ENCODE measurements around the gene SLCO2A1.

Gene SLCO2A1

DNA sequence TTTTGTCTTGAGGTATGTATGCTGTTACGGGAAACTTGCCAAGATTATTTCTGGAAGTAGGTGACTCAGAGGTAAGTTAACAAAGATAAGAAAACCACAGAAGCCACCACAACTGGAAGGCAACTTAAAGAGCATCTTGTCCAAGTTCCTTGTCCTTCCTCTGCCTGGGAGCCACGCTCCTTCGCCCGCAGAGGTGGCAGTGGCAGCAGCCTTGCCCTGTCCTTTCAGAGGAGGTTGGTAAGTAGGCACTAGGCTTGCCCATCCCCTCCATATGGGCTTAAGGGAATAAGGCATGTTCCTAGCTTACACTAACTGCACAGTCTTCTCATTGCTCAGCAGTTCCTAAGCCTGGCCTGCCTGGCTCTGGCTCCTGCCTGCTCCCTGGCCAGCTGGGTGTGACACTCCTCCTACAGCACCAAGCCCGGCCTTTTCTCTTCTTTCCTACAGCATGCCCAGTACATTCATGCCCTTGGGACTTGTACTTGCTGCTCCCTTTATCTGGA is 86.0 kb downstream of the SLCO2A1 start:
- Histone ChIP-seq H3K9ac (no peak overlapping the region), H4K20me1 (ENCODE audit: insufficient read depth) (no peaks in the 10 kb centered on the region), H3K79me2 (ENCODE audit: insufficient read depth, low read depth) (no peaks in the 10 kb centered on the region), H3K4me2 (peak overlapping the region; percentile 49; the same call in 1 of the 2 replicates), H3K36me3 (ENCODE audit: insufficient read depth) (no peaks in the 10 kb centered on the region), H3K27ac (no peak overlapping the region), H3K4me3 (IDR thresholded peaks at IDR 0.05; ENCODE audit: insufficient read depth, low read depth, low read length) (no peak overlapping the region), H2AFZ (ENCODE audit: low read depth) (no peak overlapping the region), H3K27me3 (ENCODE audit: insufficient read depth, low read depth) (no peaks in the 10 kb centered on the region), H3K4me1 (ENCODE audit: low read depth, poor library complexity, severe bottlenecking) (peaks cover 50% of the 10 kb centered on the region)
- TF ChIP-seq CTCF (conservative IDR thresholded peaks at IDR 0.05; ENCODE audit: low read depth, low read length), result no peak

- TF ChIP-seq CTCF (conservative IDR thresholded peaks at IDR 0.05; ENCODE audit: low read depth, low read length), result no peak
- Histone ChIP-seq H3K79me2 (ENCODE audit: insufficient read depth, low read depth) (no peaks in the 10 kb centered on the region), H3K4me3 (IDR thresholded peaks at IDR 0.05; ENCODE audit: insufficient read depth, low read depth, low read length) (no peak overlapping the region), H3K9ac (no peak overlapping the region), H3K27ac (no peak overlapping the region), H3K4me1 (ENCODE audit: low read depth, poor library complexity, severe bottlenecking) (peaks cover 50% of the 10 kb centered on the region), H4K20me1 (ENCODE audit: insufficient read depth) (no peaks in the 10 kb centered on the region), H3K4me2 (peak overlapping the region; percentile 49; the same call in 1 of the 2 replicates), H3K36me3 (ENCODE audit: insufficient read depth) (no peaks in the 10 kb centered on the region), H3K27me3 (ENCODE audit: insufficient read depth, low read depth) (no peaks in the 10 kb centered on the region), H2AFZ (ENCODE audit: low read depth) (no peak overlapping the region)
These were observed 86.6 kb downstream of the SLCO2A1 start for GRCh38 chr3:133943031-133943535.

- no peak overlapping the region for H3K4me2 ChIP-seq
- no peaks in the 10 kb centered on the region for H3K36me3 ChIP-seq (ENCODE audit: insufficient read depth)
- H3K4me3 ChIP-seq (IDR thresholded peaks at IDR 0.05; ENCODE audit: insufficient read depth, low read depth, low read length), result no peak overlapping the region
- no peaks in the 10 kb centered on the region for H3K27me3 ChIP-seq (ENCODE audit: insufficient read depth, low read depth)
- no peak overlapping the region for H3K27ac ChIP-seq
- TF ChIP-seq CTCF (conservative IDR thresholded peaks at IDR 0.05; ENCODE audit: low read depth, low read length), result no peak
- no peaks in the 10 kb centered on the region for H4K20me1 ChIP-seq (ENCODE audit: insufficient read depth)
- H3K4me1 ChIP-seq (ENCODE audit: low read depth, poor library complexity, severe bottlenecking), result peaks cover 42% of the 10 kb centered on the region
- no peak overlapping the region for H2AFZ ChIP-seq (ENCODE audit: low read depth)
- no peak overlapping the region for H3K9ac ChIP-seq
- H3K79me2 ChIP-seq (ENCODE audit: insufficient read depth, low read depth), result no peaks in the 10 kb centered on the region
These were observed 88.3 kb downstream of the SLCO2A1 start for GRCh38 chr3:133941415-133941821.

DNA sequence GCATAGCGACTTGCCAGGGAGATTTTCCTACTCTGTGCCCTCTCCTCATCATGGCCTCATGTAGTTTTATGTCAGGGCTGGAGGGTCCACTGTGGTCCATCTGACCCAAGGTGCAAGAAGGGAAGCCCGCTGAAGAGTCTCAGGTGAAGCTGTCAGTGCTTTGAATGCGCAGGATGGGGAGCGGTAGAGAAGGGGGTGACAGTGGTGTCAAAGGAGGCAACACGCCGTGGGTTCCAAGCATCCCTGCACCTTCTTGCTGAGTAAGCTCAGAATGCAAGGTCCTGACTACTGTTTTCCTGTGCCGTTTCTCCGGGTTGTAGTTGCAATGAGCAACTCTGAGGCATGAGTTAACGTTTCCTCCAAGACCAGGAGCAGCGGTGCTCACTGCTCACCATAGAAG is 89.2 kb downstream of the SLCO2A1 start:
- Histone ChIP-seq H3K4me2 (no peak overlapping the region), H3K27me3 (ENCODE audit: insufficient read depth, low read depth) (no peaks in the 10 kb centered on the region)
- TF ChIP-seq CTCF (conservative IDR thresholded peaks at IDR 0.05; ENCODE audit: low read depth, low read length), result no peak

More for the DNA sequence above, 89.2 kb downstream of the SLCO2A1 start:
- no peak overlapping the region for H2AFZ ChIP-seq (ENCODE audit: low read depth)
- no peak overlapping the region for H3K9ac ChIP-seq
- H3K36me3 ChIP-seq (ENCODE audit: insufficient read depth), result no peaks in the 10 kb centered on the region
- no peak overlapping the region for H3K4me3 ChIP-seq (IDR thresholded peaks at IDR 0.05; ENCODE audit: insufficient read depth, low read depth, low read length)
- H3K27ac ChIP-seq, result no peak overlapping the region
- H3K79me2 ChIP-seq (ENCODE audit: insufficient read depth, low read depth), result no peaks in the 10 kb centered on the region
- peaks cover 33% of the 10 kb centered on the region for H3K4me1 ChIP-seq (ENCODE audit: low read depth, poor library complexity, severe bottlenecking)
- no peaks in the 10 kb centered on the region for H4K20me1 ChIP-seq (ENCODE audit: insufficient read depth)

All from KMS-11 (cell line).